DND-41 (cell line): ENCODE measurements around the gene PRCP.

Experiments
- CTCF ChIP-seq: IDR thresholded peaks from 2 replicates; pipeline ENCODE4 v1.5.1; 2012; ENCODE audit warnings: borderline replicate concordance, low read length, moderate library complexity, mild to moderate bottlenecking; ENCODE audit not compliant: poor library complexity, severe bottlenecking; ENCODE audit errors: extremely low read depth
- EZH2 ChIP-seq: IDR thresholded peaks from 3 replicates; pipeline ENCODE4 v1.6.1; 2012; ENCODE audit warnings: borderline replicate concordance, low read depth, mild to moderate bottlenecking, moderate library complexity, low read length, inconsistent platforms; ENCODE audit not compliant: severe bottlenecking

GRCh38 chr11:82864268-82864667, 36.0 kb downstream of the PRCP start:
- peak; percentile 51 for TF ChIP-seq CTCF
- no peak for TF ChIP-seq EZH2
